ENCODE data around the gene EFNA5. TPM values are rescaled to one million over a fixed set of nuclear protein-coding genes. Genes with fewer than 3 reads are reported as not detected.

The EFNA5 gene
- total RNA-seq, 1 donor from 2014 or later: 38.9 TPM

- no peak for DNase-seq (ENCODE audit: low spot score)
- Mint-ChIP-seq H3K4me3 (ENCODE audit: unreplicated experiment) (no peak overlapping the region), H3K36me3 (ENCODE audit: low read depth) (no peaks in the 10 kb centered on the region), H3K4me1 (ENCODE audit: low read depth) (peaks cover 3% of the 10 kb centered on the region), H3K27ac (ENCODE audit: unreplicated experiment) (no peak overlapping the region), H3K9me3 (ENCODE audit: low read depth) (no peaks in the 10 kb centered on the region), H3K27me3 (ENCODE audit: low read depth) (no peaks in the 10 kb centered on the region)
- TF ChIP-seq CTCF (IDR thresholded peaks at IDR 0.05): no peak
Observed at GRCh38 chr5:107331312-107331711, 339.4 kb downstream of the EFNA5 start.

DNA sequence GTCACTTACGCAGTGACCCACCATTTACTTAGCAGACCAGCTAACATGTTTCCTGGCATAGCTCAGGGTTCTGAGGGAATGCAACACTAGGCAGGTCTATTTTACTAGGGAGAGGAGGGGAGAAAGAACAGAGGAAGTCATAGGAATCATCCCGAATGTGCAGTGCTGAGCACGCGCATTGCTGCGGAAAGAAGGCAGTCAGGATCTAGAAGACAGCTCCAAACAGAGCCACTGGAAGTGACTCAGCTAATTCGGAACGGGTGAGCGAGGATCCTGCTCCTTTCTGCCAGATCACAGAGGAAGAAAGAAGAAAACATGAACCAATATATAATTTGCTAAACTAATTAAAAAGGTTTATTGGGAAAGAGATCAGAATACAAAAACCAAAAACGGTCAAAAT lies 339.8 kb downstream of the EFNA5 start:
- no peaks in the 10 kb centered on the region for H3K9me3 Mint-ChIP-seq (ENCODE audit: low read depth)
- DNase-seq (ENCODE audit: low spot score): no peak
- no peaks in the 10 kb centered on the region for H3K27me3 Mint-ChIP-seq (ENCODE audit: low read depth)
- no peak for TF ChIP-seq CTCF (IDR thresholded peaks at IDR 0.05)
- H3K36me3 Mint-ChIP-seq (ENCODE audit: low read depth): no peaks in the 10 kb centered on the region
- H3K4me1 Mint-ChIP-seq (ENCODE audit: low read depth): peaks cover 3% of the 10 kb centered on the region
- H3K4me3 Mint-ChIP-seq (ENCODE audit: unreplicated experiment): no peak overlapping the region
- no peak overlapping the region for H3K27ac Mint-ChIP-seq (ENCODE audit: unreplicated experiment)

DNA sequence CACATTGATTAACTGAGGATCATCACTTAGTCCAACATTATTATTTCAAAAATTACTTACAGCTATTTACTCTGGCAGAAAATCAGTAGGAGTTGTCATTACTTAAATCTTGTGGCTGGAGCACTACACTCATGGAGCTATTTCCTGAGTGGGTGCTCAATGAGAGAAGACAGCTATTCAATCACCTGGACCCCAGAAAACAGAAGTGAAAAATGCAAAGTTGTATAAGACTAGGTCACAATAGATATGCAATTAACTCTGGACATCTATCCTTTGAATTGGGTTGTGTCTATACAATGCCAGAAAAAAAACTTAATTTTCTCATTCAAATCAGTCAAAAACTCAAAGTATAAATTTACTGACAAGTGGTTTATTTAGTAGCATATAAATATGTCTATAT lies 340.9 kb downstream of the EFNA5 start:
- TF ChIP-seq CTCF (IDR thresholded peaks at IDR 0.05): no peak
- Mint-ChIP-seq H3K4me3 (ENCODE audit: unreplicated experiment) (no peak overlapping the region), H3K27me3 (ENCODE audit: low read depth) (no peaks in the 10 kb centered on the region), H3K27ac (ENCODE audit: unreplicated experiment) (no peak overlapping the region), H3K9me3 (ENCODE audit: low read depth) (no peaks in the 10 kb centered on the region), H3K36me3 (ENCODE audit: low read depth) (no peaks in the 10 kb centered on the region), H3K4me1 (ENCODE audit: low read depth) (peaks cover 3% of the 10 kb centered on the region)
- DNase-seq (ENCODE audit: low spot score): no peak
